Fibroblast of mammary gland (primary cell): ENCODE measurements around the gene DNAJB7.

Experiments
- DNase-seq: peaks from one replicate; pipeline ENCODE4 v3.0.0-alpha.2; 2010; ENCODE audit warnings: low read depth
- H3K4me3 ChIP-seq: 2 replicates; pipeline ENCODE4 v1.5.1; 2011; ENCODE audit warnings: low read depth, mild to moderate bottlenecking, low read length, moderate library complexity; ENCODE audit not compliant: control insufficient read depth
- TF ChIP-seq, protein P1 (sequence below): conservative IDR thresholded peaks from 2 replicates; pipeline ENCODE4 v1.5.1; 2011; ENCODE audit warnings: low read depth, low read length, inconsistent platforms; ENCODE audit not compliant: control insufficient read depth, insufficient read depth

DNAJB7 gene

DNA sequence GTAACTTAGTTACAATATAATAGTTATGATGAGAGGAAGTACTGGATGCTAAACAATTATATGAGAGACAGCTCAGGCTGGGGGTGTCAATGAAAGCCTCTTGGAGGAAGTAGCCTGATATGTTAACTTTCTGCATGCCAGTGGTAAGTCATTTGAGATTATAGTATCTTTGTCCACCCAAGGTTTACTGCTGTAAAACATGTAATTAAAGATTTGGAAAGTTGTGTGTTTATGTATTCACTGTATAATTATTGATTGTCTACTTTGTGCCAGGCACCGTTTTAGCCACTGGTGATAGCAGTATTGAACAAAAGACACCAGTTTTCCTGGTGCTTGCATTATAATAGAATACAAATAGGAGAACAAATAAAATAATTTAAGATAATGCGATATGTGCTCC lies 624 bp upstream of the DNAJB7 start:
- H3K4me3 ChIP-seq = no peak overlapping the region
- no peak for DNase-seq
- TF ChIP-seq, protein P1, sequence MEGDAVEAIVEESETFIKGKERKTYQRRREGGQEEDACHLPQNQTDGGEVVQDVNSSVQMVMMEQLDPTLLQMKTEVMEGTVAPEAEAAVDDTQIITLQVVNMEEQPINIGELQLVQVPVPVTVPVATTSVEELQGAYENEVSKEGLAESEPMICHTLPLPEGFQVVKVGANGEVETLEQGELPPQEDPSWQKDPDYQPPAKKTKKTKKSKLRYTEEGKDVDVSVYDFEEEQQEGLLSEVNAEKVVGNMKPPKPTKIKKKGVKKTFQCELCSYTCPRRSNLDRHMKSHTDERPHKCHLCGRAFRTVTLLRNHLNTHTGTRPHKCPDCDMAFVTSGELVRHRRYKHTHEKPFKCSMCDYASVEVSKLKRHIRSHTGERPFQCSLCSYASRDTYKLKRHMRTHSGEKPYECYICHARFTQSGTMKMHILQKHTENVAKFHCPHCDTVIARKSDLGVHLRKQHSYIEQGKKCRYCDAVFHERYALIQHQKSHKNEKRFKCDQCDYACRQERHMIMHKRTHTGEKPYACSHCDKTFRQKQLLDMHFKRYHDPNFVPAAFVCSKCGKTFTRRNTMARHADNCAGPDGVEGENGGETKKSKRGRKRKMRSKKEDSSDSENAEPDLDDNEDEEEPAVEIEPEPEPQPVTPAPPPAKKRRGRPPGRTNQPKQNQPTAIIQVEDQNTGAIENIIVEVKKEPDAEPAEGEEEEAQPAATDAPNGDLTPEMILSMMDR = no peak

DNA sequence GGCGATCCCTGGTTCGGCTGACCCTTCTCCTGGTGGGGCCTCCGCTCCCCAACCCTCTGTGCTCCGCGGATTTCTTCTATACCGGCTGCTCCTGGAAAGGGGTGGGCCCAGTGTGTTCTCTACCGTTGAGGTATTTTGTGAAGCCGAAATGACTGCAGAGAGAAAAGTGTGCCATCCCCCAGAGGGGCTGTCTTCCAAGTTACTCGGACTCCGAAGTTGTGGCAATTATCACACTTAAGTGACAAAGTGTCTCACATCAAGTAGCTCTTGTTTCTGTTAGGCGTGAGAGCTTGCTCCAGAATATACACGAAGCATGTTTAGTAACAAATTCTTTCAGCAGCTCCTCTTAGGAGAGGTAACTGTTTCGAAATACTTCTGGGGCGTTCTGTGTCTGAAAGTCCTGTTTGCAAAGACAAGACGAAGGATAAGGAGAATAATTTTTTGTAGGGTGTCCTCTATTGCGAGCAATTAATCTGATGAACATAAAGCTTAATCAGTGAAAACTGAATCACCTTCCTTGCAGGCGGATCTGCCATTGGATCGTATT lies 4.5 kb downstream of the DNAJB7 start:
- DNase-seq = no peak

DNA sequence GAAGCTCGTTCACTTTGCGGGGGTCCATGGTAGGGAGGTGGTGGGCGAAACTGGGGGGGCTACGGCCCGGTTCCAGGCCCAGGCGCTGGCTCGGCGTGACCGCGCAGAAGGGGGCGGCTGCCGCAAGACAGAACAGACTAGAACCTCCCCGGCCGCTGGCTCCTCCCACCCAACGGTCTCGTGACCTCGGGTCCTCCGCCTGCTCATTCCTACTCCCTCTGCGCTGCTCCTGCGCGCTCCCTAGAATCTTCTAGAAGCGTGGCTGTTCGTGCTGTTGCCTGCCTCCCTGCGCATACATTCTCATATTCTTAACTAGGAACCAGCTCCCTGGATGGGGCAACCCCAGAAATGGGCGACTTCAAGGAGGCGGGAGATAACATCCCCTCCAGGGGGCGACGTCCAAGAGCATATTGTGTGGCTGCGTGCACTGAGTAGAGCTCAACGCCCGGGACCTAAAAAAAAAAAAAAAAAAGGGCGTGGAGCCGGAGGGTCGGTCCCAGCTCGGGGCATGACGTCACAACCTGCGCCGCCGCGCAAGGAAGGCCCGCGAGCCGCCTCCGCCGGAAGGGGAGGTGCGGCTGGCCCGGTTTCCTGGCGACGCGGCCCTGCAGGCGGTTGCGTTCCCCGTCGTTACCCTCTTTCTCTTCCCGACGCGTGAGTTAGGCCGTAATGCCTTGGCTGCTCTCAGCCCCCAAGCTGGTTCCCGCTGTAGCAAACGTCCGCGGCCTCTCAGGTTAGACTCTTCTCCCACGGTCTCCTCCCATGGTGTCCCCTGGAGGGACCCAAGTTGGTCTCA lies 5.2 kb downstream of the DNAJB7 start, which contains the start of the genes ST13 and XPNPEP3:
Gene ST13 (minus strand): TSS at position 127 of the 796 bp plus-strand sequence. CDS start 99 bp downstream, at position 28.
Gene XPNPEP3 (plus strand): TSS at position 636 of the 796 bp plus-strand sequence. CDS start 34 bp downstream, at position 670.
- TF ChIP-seq, protein P1 = peak; percentile 7

More for the DNA sequence above, 4.5 kb downstream of the DNAJB7 start:
- H3K4me3 ChIP-seq = peak overlapping the region; percentile 99
- TF ChIP-seq, protein P1 = no peak

DNA sequence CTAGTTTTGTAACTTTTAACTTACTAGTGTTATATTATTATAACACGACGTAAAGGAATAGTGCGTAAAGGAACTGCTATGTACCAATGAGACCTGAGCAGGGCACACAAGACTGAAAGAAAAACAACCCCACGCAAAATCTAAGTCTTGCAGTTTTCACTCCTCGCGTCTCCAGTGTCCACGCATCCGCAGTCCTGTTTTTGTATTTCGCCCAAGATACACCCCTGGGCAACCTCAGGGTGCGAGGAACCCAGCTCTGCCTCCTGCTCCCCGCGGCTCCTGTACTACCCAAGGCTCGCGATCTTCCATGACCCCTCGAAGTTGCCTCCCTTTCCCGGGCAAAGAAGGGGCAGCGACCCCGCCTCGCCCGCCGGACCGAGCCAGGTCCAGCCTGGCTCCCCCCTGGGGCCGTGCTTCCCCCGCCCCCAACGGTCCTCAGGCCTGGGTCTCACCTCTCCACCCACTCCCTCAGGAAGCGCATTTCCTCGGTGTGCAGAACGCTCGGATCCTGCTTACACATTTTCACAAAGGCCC lies 5.9 kb downstream of the DNAJB7 start:
- H3K4me3 ChIP-seq = peak overlapping the region; percentile 99
- DNase-seq = peak; percentile 24
- TF ChIP-seq, protein P1 = no peak

More for the DNA sequence above, 5.2 kb downstream of the DNAJB7 start, which contains the start of the genes ST13 and XPNPEP3:
- peak within 1 kb of the TSS; percentile 99 for H3K4me3 ChIP-seq
- peak; percentile 96 for DNase-seq

DNA sequence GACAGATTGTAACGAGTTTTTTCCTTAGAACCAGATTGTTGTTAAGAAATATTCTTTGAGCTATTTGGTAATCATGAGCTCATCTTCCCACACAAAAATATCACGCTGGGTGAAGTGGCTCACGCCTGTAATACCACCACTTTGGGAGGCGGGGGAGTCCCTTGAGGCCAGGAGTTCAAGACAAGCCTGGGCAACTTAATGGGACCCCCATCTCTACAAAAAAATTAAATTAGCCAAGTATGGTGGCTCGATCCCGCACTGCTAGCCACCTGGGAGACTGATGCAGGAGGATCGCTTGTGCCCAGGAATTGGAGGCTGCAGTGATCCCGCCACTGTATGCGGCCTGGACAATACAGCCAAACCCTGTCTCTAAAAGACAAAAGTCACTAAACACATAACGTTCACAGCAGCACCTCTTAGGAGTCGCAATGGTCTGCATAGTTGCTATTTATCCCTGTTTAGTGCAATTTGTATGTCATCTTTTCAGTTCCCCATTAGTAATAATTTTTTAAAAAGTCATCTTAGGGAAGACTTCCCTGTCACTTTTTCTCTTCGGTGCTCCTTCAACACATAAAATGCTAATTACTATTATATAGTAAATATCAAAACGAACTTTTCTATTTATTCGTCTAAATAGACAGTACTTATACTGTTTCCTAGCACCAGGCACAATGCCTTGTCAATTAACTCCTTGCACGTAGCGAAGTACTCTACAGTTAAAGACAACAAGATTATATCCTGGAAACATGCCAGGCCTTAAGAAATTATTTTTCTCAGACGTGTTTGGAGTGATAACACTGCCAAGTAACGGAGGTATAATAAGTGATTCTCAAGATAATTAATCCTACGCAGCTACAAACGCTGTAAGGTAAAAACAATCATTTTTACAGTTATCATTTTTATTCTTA lies 6.6 kb downstream of the DNAJB7 start:
- TF ChIP-seq, protein P1 = no peak
- H3K4me3 ChIP-seq = peak overlapping the region; percentile 99
- peak; percentile 63 for DNase-seq

DNA sequence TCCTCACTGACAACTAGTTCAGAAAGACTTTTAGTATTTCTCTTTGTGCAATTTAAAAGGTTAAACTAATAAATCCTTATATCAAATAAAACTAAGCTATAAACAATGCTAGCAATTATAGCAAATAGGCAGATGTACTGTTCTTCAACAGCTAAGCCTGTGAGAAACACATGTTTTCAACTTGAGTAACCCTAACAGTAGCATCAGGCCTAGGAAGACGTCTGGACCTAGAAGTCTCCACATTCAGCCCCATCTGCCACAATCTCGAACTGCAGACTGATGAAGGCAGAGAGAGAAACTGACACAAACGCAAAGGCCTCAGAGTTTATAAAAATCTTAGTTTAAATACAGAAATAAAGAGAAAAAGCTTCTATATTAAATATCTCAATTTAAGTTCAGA lies 8.0 kb downstream of the DNAJB7 start:
- H3K4me3 ChIP-seq = peak overlapping the region; percentile 20
- TF ChIP-seq, protein P1 = no peak
- DNase-seq = peak; percentile 40
